ENCODE measurements around the gene MYO1A. TPM values are rescaled to one million over a fixed set of nuclear protein-coding genes. Genes with fewer than 3 reads are reported as not detected.

The MYO1A gene
- total RNA-seq (2022) (9.3 and 11.9 TPM in 2 replicates), Bru-seq, nascent RNA (percentile 47 among the genes with signal in this experiment), BruChase-seq, experiment 1, labeled RNA remaining after a 2-hour chase (percentile 47 among the genes with signal in this experiment), BruChase-seq, experiment 2, labeled RNA remaining after a 6-hour chase (percentile 48 among the genes with signal in this experiment)
- long read RNA-seq, transcript MYO1A-201 (28 exons, 3,621 nt) = major isoform, 6 of 11 reads
- long read RNA-seq, partial matches to known transcripts = 0 of 11 reads
- long read RNA-seq, other reads (novel, unspliced or antisense) = 5 of 11 reads

- ChIA-PET POLR2A (interaction anchor here (0.8 kb wide), 1 partner anchor 32 kb away, joined by 12 read pairs; no protein-coding TSS in a partner anchor), CTCF (interaction anchor here (0.6 to 1.7 kb wide), 4 partner anchors 19 to 48 kb away, joined by 3 to 8 read pairs (median 4); no protein-coding TSS in a partner anchor)
- Histone ChIP-seq H3K4me3 (ENCODE audit: low read depth, low read length) (peak within 1 kb of the TSS; percentile 25), H3K27me3 (replicated peaks; ENCODE audit: control insufficient read depth, insufficient read depth, low read length) (no peaks in the 10 kb centered on the region), H3K9me3 (no peaks in the 10 kb centered on the region), H3K4me1 (peaks cover 22% of the 10 kb centered on the region), H3K36me3 (ENCODE audit: control insufficient read depth, insufficient read depth, low read length) (peaks cover 5% of the 10 kb centered on the region; the same call in 1 of the 2 replicates)
- no TSS peak for BruUV-seq (replicated peaks)
- Mint-ChIP-seq H3K27me3 (ENCODE audit: insufficient read depth, unreplicated experiment) (no peaks in the 10 kb centered on the region), H3K27ac (ENCODE audit: unreplicated experiment) (peak within 1 kb of the TSS; percentile 27), H3K9me3 (ENCODE audit: unreplicated experiment) (no peaks in the 10 kb centered on the region), H3K4me3 (ENCODE audit: unreplicated experiment) (peak within 1 kb of the TSS; percentile 57), H3K36me3 (ENCODE audit: insufficient read depth, unreplicated experiment) (no peaks in the 10 kb centered on the region), H3K4me1 (ENCODE audit: low read depth, unreplicated experiment) (peaks cover 28% of the 10 kb centered on the region)
- peak; percentile 49 to 57 for DNase-seq
- intact Hi-C loops (cut with micrococcal nuclease; ENCODE audit: unreplicated experiment) = no loop called here
- no peak for TF ChIP-seq CTCF (IDR thresholded peaks at IDR 0.05; ENCODE audit: insufficient read depth in 1 of 2, low read depth in 1 of 2, low read length in 1 of 2, severe bottlenecking in 1 of 2, unreplicated experiment in 1 of 2)
Measured at GRCh38 chr12:57049890-57050289, at the start of gene MYO1A. Gene MYO1A, minus strand, starts transcription at chr12:57050129. Its CDS starts 1,806 bp downstream, at chr12:57048323.

- peaks cover under 1% of the 10 kb centered on the region for H3K4me1 Mint-ChIP-seq (ENCODE audit: low read depth, unreplicated experiment)
- no peaks in the 10 kb centered on the region for H3K27me3 Mint-ChIP-seq (ENCODE audit: insufficient read depth, unreplicated experiment)
- H3K27me3 ChIP-seq (replicated peaks; ENCODE audit: control insufficient read depth, insufficient read depth, low read length) = no peaks in the 10 kb centered on the region
- intact Hi-C loops (cut with micrococcal nuclease; ENCODE audit: unreplicated experiment) = no loop called here
- H3K27ac Mint-ChIP-seq (ENCODE audit: unreplicated experiment) = no peak overlapping the region
- ChIA-PET POLR2A (no interaction called here), CTCF (interaction anchor here (0.5 to 3.9 kb wide), 4 partner anchors 13 to 81 kb away, joined by 7 to 19 read pairs (median 8); partner anchors contain the start of gene STAT6)
- H3K9me3 ChIP-seq = no peaks in the 10 kb centered on the region
- H3K36me3 Mint-ChIP-seq (ENCODE audit: insufficient read depth, unreplicated experiment) = peaks cover 24% of the 10 kb centered on the region
- no peak overlapping the region for H3K4me3 Mint-ChIP-seq (ENCODE audit: unreplicated experiment)
- H3K9me3 Mint-ChIP-seq (ENCODE audit: unreplicated experiment) = no peaks in the 10 kb centered on the region
- TF ChIP-seq CTCF (IDR thresholded peaks at IDR 0.05; ENCODE audit: insufficient read depth in 1 of 2, low read depth in 1 of 2, low read length in 1 of 2, severe bottlenecking in 1 of 2, unreplicated experiment in 1 of 2) = no peak
- no TSS peak for BruUV-seq (replicated peaks)
- H3K4me3 ChIP-seq (ENCODE audit: low read depth, low read length) = no peak overlapping the region
- no peak for DNase-seq
- peaks cover 3% of the 10 kb centered on the region; the same call in 1 of the 2 replicates for H3K36me3 ChIP-seq (ENCODE audit: control insufficient read depth, insufficient read depth, low read length)
- H3K4me1 ChIP-seq = peaks cover 11% of the 10 kb centered on the region
Measured at GRCh38 chr12:57099047-57099714, 49.3 kb upstream of the MYO1A start.

- no peak for TF ChIP-seq CTCF (IDR thresholded peaks at IDR 0.05; ENCODE audit: insufficient read depth in 1 of 2, low read depth in 1 of 2, low read length in 1 of 2, severe bottlenecking in 1 of 2, unreplicated experiment in 1 of 2)
- no peaks in the 10 kb centered on the region for H3K9me3 Mint-ChIP-seq (ENCODE audit: unreplicated experiment)
- Histone ChIP-seq H3K9me3 (no peaks in the 10 kb centered on the region), H3K36me3 (ENCODE audit: control insufficient read depth, insufficient read depth, low read length) (peaks cover 3% of the 10 kb centered on the region; the same call in 1 of the 2 replicates), H3K27me3 (replicated peaks; ENCODE audit: control insufficient read depth, insufficient read depth, low read length) (no peaks in the 10 kb centered on the region), H3K4me3 (ENCODE audit: low read depth, low read length) (no peak overlapping the region), H3K4me1 (peaks cover 14% of the 10 kb centered on the region)
- no peak for DNase-seq
- ChIA-PET POLR2A (no interaction called here), CTCF (interaction anchor here (0.5 to 3.9 kb wide), 4 partner anchors 14 to 75 kb away, joined by 3 to 19 read pairs (median 8); partner anchors contain the start of gene STAT6)
- H3K4me3 Mint-ChIP-seq (ENCODE audit: unreplicated experiment) = no peak overlapping the region
- H3K36me3 Mint-ChIP-seq (ENCODE audit: insufficient read depth, unreplicated experiment) = peaks cover 29% of the 10 kb centered on the region
- H3K27ac Mint-ChIP-seq (ENCODE audit: unreplicated experiment) = no peak overlapping the region
- no peaks in the 10 kb centered on the region for H3K27me3 Mint-ChIP-seq (ENCODE audit: insufficient read depth, unreplicated experiment)
- BruUV-seq (replicated peaks) = no TSS peak
- intact Hi-C loops (cut with micrococcal nuclease; ENCODE audit: unreplicated experiment) = no loop called here
- peaks cover 7% of the 10 kb centered on the region for H3K4me1 Mint-ChIP-seq (ENCODE audit: low read depth, unreplicated experiment)
Measured at GRCh38 chr12:57098546-57098945, 48.6 kb upstream of the MYO1A start.

Data from Caco-2 (cell line).